Choroid plexus epithelial cell (primary cell): Measurements from ENCODE around the gene HIPK2.

ENCODE experiments used
- DNase-seq: peaks from one replicate; pipeline ENCODE4 v3.0.0-alpha.2; 2010; ENCODE audit warnings: low read depth
- H3K4me3 ChIP-seq: 2 replicates; pipeline ENCODE4 v1.5.1; 2011; ENCODE audit warnings: low read depth, mild to moderate bottlenecking, control low read depth, low read length, moderate library complexity
- CTCF ChIP-seq: conservative IDR thresholded peaks from 2 replicates; pipeline ENCODE4 v1.5.1; 2011; ENCODE audit warnings: low read depth, mild to moderate bottlenecking, control low read depth, inconsistent platforms, low read length, moderate library complexity

Gene HIPK2

GRCh38 chr7:139807009-139807408 is 29.2 kb upstream of the HIPK2 start:
- TF ChIP-seq CTCF: no peak
- DNase-seq: no peak
- H3K4me3 ChIP-seq: no peak overlapping the region

GRCh38 chr7:139804571-139804970 is 26.8 kb upstream of the HIPK2 start:
- no peak overlapping the region for H3K4me3 ChIP-seq
- no peak for DNase-seq
- TF ChIP-seq CTCF: no peak

- H3K4me3 ChIP-seq: no peak overlapping the region
- no peak for TF ChIP-seq CTCF
- DNase-seq: no peak
Observed at GRCh38 chr7:139799586-139799985, 21.8 kb upstream of the HIPK2 start.

GRCh38 chr7:139798892-139799291 is 21.1 kb upstream of the HIPK2 start:
- TF ChIP-seq CTCF: no peak
- no peak for DNase-seq
- no peak overlapping the region for H3K4me3 ChIP-seq

- no peak for TF ChIP-seq CTCF
- no peak for DNase-seq
- H3K4me3 ChIP-seq: no peak overlapping the region
Observed at GRCh38 chr7:139798221-139798620, 20.4 kb upstream of the HIPK2 start.

GRCh38 chr7:139797607-139798006 is 19.8 kb upstream of the HIPK2 start:
- no peak for DNase-seq
- H3K4me3 ChIP-seq: no peak overlapping the region
- TF ChIP-seq CTCF: no peak

GRCh38 chr7:139791316-139791715 is 13.5 kb upstream of the HIPK2 start:
- TF ChIP-seq CTCF: no peak
- no peak for DNase-seq
- no peak overlapping the region for H3K4me3 ChIP-seq
